Measurements from ENCODE around the gene SLC48A1.

GRCh38 chr12:47773858-47774580 lies 981 bp downstream of the SLC48A1 start:
- TF ChIP-seq CTCF (IDR thresholded peaks at IDR 0.05) (no peak), POLR2A (IDR thresholded peaks at IDR 0.05) (no peak)
